Memory B cell (primary cell): ENCODE results near the gene KIF11.
"Not testable (repeated sequence)": the region's sequence is repeated elsewhere in the genome, so short reads cannot be mapped to it uniquely, and the experiment has no call there.

Experiments
- ATAC-seq: fragments of 150-1000 bp; cut with Tn5 transposase; 2 replicates; pipeline ENCODE4 v1.10.0; 2021; ENCODE audit warnings: low read depth, mild to moderate bottlenecking, moderate library complexity
- DNase-seq, 2 donors: peaks; one replicate each; pipeline ENCODE4 v3.0.0; 2022; ENCODE audit warnings: low spot score in 2 of 2
- H3K27ac Mint-ChIP-seq: one replicate; pipeline ENCODE4 v1.8.0; 2022; ENCODE audit warnings: mild to moderate bottlenecking, moderate library complexity, mixed read lengths
- H3K27me3 Mint-ChIP-seq: one replicate; pipeline ENCODE4 v1.8.0; 2022; ENCODE audit warnings: mixed read lengths
- H3K36me3 Mint-ChIP-seq: one replicate; pipeline ENCODE4 v1.8.0; 2022; ENCODE audit warnings: mild to moderate bottlenecking, mixed read lengths
- H3K4me1 Mint-ChIP-seq: one replicate; pipeline ENCODE4 v1.8.0; 2022; ENCODE audit warnings: mixed read lengths
- H3K4me3 Mint-ChIP-seq: one replicate; pipeline ENCODE4 v1.8.0; 2022; ENCODE audit warnings: mild to moderate bottlenecking, moderate library complexity, mixed read lengths
- H3K9me3 Mint-ChIP-seq: one replicate; pipeline ENCODE4 v1.8.0; 2022; ENCODE audit warnings: mixed read lengths

KIF11 gene

DNA sequence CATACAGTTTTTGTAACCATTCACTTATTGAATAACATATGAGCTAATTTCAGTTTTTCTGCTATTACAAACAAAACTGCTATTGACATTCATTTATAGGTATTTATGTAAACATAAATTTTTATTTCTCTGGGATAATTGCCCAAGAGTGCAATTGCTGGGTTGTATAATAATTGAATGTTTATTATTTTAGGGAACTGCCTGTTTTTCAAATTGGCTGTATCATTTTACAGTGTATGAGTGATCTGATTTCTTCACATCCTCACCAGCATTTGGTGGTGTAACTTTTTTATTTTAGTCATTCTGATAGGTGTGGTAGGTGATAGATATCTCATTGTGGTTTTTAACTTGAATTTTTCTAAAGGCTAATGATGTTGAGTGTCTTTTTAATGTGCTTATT is 26.4 kb downstream of the KIF11 start:
- no peaks in the 10 kb centered on the region for H3K27me3 Mint-ChIP-seq
- ATAC-seq = no peak
- H3K36me3 Mint-ChIP-seq = peaks cover 9% of the 10 kb centered on the region
- H3K4me3 Mint-ChIP-seq = no peak overlapping the region
- no peak overlapping the region for H3K27ac Mint-ChIP-seq
- H3K4me1 Mint-ChIP-seq = no peaks in the 10 kb centered on the region
- no peak for DNase-seq
- H3K9me3 Mint-ChIP-seq = peaks cover 3% of the 10 kb centered on the region

DNA sequence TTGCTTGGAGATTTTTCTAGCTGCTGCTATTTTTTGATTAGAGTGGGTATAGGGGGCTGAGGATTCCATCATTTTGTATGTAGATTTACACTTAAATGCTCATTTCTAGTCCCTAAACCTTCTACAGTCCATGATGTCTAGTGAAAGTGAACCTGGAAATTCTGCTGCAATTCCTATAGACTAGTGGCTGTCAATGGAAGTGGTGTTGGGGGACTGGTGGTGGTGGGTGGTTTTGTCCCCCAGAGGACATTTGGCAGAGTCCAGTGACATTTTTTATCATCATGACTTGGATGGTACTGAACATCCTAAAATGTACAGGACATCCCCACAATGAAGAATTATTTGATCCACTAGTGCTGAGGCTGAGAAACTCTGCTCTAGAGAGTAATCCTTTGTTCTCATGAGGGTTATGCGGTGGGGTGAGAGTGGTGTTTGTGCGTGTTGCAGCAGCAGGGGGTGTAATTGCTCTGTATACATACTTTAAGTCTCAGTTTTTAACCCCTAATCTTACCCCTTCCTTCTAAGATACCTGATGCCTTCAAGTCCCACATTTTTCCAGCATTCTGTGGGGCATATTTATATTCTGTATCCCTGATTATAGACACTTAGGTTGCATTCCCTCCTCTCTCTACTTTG is 35.0 kb downstream of the KIF11 start:
- Mint-ChIP-seq H3K27ac (no peak overlapping the region), H3K9me3 (peaks cover 2% of the 10 kb centered on the region), H3K36me3 (peaks cover 5% of the 10 kb centered on the region), H3K27me3 (no peaks in the 10 kb centered on the region), H3K4me1 (no peaks in the 10 kb centered on the region), H3K4me3 (no peak overlapping the region)
- DNase-seq (peak in 1 of 2 donors; percentile 3), ATAC-seq (peak; percentile 56)

DNA sequence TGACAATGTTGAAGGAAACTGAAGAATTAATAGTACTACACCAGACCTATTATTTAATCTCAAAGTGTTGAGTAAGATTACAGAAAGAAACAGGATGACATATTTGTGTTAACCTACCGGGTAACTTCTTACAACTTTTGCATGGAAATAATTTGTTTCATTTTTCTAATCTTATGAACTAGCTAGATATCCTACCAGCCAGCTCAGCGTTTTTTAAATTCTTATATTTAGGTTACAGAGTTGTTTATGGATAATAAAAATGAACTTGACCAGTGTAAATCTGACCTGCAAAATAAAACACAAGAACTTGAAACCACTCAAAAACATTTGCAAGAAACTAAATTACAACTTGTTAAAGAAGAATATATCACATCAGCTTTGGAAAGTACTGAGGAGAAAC is 37.0 kb downstream of the KIF11 start:
- no peak for DNase-seq
- H3K36me3 Mint-ChIP-seq = peaks cover 1% of the 10 kb centered on the region
- H3K27ac Mint-ChIP-seq = no peak overlapping the region

DNA sequence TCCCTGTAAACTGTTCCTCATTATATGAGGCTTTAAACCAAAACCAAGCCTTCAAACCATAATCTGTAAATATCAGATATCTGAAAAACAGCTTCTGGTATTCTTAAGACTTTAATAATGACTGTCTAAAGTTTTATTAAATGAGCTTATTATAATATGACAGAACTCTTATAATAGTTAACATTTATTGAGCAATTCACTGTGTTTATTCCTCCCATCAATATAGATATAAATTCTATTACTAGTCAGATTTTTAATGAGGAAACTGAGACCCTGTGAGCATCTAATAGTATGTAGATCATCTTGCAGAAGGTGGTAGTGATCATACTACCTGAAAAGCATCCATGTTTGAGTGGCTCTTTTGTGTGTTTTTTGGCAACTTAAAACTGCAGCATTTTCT is 45.1 kb downstream of the KIF11 start:
- Mint-ChIP-seq H3K36me3 (peaks cover 1% of the 10 kb centered on the region), H3K27ac (no peak overlapping the region), H3K4me3 (no peak overlapping the region), H3K9me3 (no peaks in the 10 kb centered on the region), H3K4me1 (peaks cover 3% of the 10 kb centered on the region), H3K27me3 (no peaks in the 10 kb centered on the region)
- DNase-seq (no peak), ATAC-seq (no peak)

More for the DNA sequence above, 37.0 kb downstream of the KIF11 start:
- no peak overlapping the region for H3K4me3 Mint-ChIP-seq
- H3K4me1 Mint-ChIP-seq = no peaks in the 10 kb centered on the region
- no peaks in the 10 kb centered on the region for H3K9me3 Mint-ChIP-seq
- H3K27me3 Mint-ChIP-seq = no peaks in the 10 kb centered on the region
- no peak for ATAC-seq

DNA sequence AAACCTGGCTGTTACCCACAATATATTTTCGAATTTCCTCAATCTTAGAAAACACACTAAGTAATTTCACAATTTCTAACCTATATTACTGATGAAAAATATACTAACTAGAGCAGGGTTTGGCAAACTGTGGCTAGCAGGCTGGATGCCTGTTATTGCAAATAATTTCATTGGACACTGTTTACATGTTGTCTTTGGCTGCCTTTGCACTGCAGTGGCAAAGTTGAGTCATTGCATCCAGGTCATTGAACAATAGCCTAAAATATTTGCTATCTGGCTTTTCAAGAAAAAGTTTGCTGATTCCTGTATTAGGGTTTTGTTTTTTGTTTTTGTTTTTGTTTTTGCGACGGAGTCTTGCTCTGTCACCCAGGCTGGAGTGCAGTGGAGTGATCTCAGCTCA is 47.2 kb downstream of the KIF11 start:
- DNase-seq (no peak), ATAC-seq (no peak)
- no peaks in the 10 kb centered on the region for H3K27me3 Mint-ChIP-seq
- no peak overlapping the region for H3K27ac Mint-ChIP-seq
- H3K9me3 Mint-ChIP-seq = no peaks in the 10 kb centered on the region
- no peaks in the 10 kb centered on the region for H3K36me3 Mint-ChIP-seq
- H3K4me3 Mint-ChIP-seq = no peak overlapping the region
- peaks cover 6% of the 10 kb centered on the region for H3K4me1 Mint-ChIP-seq

DNA sequence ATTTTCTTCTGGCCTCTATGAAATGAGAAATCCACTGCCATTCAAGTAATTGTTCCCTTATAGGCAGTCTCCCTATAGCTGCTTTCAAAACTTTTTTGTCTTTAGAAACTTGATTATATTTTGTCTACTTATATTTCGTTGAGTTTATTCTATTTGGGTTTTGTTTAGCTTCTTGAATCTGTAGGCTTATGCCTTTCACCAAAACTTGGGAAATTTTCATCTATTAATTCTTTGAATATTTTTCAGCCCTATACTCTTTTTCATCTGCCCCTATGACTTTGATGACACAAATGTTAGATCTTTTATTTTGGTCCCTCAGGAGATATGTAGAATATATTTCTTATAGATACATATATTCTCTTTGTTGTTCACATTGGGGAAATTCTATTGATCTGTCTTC is 48.6 kb downstream of the KIF11 start:
- H3K4me3 Mint-ChIP-seq = no peak overlapping the region
- ATAC-seq (no peak), DNase-seq (no peak)
- H3K27ac Mint-ChIP-seq = no peak overlapping the region
- H3K9me3 Mint-ChIP-seq = no peaks in the 10 kb centered on the region
- H3K36me3 Mint-ChIP-seq = no peaks in the 10 kb centered on the region
- H3K27me3 Mint-ChIP-seq = no peaks in the 10 kb centered on the region
- H3K4me1 Mint-ChIP-seq = peaks cover 6% of the 10 kb centered on the region

DNA sequence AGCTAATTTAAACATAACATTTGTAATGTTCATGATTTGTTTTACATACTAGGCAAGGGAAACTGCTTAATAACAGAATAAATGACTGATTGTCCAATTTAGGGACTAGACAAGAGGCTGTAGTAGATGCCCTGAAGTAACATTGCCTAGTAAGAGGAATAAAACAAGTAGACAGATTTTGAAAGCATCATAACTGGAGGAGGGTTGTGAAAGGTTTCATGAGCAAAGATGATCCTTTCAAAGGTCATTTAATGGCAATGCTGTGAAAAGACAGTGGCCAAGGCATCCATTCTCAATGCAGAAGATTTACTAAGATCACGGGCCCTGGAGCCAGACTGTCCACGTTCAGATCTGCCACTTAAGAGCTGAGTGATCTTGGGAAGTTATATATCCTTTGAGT is 52.0 kb downstream of the KIF11 start:
- H3K27me3 Mint-ChIP-seq = no peaks in the 10 kb centered on the region
- no peak overlapping the region for H3K4me3 Mint-ChIP-seq
- peaks cover 5% of the 10 kb centered on the region for H3K4me1 Mint-ChIP-seq
- H3K27ac Mint-ChIP-seq = no peak overlapping the region
- no peaks in the 10 kb centered on the region for H3K9me3 Mint-ChIP-seq
- DNase-seq (no peak), ATAC-seq (no peak)
- H3K36me3 Mint-ChIP-seq = peaks cover 2% of the 10 kb centered on the region

DNA sequence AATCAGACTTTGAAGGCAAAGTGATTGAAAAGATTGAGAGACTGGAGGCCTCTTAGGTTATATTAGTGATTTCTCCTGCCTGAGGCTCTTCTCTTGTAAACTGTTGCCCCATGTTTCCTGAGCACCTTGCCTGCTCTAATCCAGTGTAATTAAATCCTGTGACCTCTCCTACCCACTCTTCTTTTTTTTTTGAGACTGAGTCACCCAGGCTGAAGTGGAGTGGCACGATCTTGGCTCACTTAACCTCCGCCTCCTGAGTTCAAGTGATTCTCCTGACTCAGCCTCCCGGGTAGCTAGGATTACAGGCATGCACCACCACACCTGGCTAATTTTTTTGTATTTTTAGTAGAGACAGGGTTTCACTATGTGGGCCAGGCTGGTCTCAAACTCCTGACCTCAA is 57.9 kb downstream of the KIF11 start:
- not testable (repeated sequence) for H3K36me3 Mint-ChIP-seq, ATAC-seq, H3K27me3 Mint-ChIP-seq, H3K9me3 Mint-ChIP-seq, DNase-seq, H3K27ac Mint-ChIP-seq, H3K4me1 Mint-ChIP-seq, H3K4me3 Mint-ChIP-seq

DNA sequence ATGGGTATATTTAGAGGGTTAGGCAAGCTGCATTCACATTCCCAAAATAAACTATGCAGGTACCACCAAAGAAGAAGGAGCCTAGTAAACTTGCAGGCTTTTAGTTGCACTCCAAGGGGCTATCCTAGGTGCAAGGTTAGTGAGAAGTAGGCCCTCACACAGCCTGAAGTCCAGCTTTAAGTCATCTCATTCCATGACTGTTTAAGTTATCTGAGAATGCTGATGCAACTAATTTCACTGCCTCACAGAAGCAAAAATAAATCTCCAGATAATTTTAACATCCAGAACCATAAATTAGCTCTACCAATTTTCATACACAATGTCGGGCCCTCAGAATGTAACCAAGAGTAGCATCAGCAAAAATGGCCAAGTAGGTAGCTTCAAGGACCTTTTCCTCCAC is 62.5 kb downstream of the KIF11 start:
- Mint-ChIP-seq H3K27ac (peak overlapping the region; percentile 45), H3K27me3 (no peaks in the 10 kb centered on the region), H3K36me3 (peaks cover 3% of the 10 kb centered on the region), H3K4me3 (no peak overlapping the region), H3K9me3 (no peaks in the 10 kb centered on the region), H3K4me1 (no peaks in the 10 kb centered on the region)
- ATAC-seq (no peak), DNase-seq (no peak)

DNA sequence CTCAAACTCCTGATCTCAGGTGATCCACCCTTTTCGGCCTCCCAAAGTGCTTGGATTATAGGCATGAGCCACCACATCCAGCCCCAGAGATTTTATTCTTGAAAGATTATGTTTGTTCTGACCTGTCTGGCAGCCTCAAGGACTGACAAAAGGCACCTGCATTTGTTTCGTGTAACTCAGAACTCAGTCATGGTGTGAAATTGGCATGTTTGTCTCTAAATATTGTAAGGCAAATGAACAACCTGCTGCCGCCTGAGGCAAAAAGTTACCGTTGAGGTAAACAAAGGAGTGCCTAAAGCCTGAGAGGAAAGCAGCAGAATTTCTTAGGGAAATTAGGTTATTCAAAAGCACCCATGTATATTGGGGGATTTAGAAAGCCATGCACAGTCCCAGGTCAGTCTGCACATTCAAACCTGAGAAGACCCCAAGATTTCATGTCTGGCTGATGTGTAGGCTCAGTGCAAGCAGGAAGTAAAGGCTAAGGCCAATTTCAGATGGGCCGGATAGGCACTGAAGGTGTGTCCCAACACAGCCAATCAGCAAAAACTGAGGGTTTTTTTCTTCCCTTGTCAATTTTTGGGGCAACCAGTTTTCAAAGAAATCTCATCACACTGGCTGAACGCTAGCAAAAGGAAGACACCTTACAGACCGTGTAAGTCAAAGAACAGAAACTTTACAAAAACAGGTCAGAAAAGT is 63.5 kb downstream of the KIF11 start:
- Mint-ChIP-seq H3K27ac (no peak overlapping the region), H3K36me3 (peaks cover 3% of the 10 kb centered on the region), H3K27me3 (no peaks in the 10 kb centered on the region), H3K4me3 (no peak overlapping the region), H3K9me3 (peaks cover 2% of the 10 kb centered on the region), H3K4me1 (no peaks in the 10 kb centered on the region)
- no peak for ATAC-seq
- no peak for DNase-seq

DNA sequence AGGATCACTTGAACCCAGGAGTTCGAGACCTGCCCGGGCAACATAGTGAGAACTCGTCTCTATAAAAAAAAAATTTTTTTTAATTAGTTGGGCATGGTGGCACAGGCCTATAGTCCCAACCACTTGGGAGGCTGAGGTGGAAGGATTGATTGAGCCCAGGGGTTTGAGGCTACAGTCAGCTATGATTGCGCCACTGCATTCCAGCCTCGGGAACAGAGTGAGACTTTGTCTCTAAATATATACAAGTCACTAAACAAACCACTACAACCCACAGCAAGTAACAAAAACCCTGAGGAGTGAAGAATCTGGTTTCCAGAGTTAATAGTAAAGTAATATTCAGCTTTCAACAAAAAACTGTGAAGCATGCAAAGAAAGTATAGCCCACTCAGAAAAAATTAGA is 64.1 kb downstream of the KIF11 start:
- Mint-ChIP-seq H3K27ac (no peak overlapping the region), H3K9me3 (peaks cover 3% of the 10 kb centered on the region), H3K4me1 (no peaks in the 10 kb centered on the region), H3K36me3 (peaks cover 3% of the 10 kb centered on the region), H3K27me3 (no peaks in the 10 kb centered on the region), H3K4me3 (no peak overlapping the region)
- DNase-seq (no peak), ATAC-seq (no peak)

DNA sequence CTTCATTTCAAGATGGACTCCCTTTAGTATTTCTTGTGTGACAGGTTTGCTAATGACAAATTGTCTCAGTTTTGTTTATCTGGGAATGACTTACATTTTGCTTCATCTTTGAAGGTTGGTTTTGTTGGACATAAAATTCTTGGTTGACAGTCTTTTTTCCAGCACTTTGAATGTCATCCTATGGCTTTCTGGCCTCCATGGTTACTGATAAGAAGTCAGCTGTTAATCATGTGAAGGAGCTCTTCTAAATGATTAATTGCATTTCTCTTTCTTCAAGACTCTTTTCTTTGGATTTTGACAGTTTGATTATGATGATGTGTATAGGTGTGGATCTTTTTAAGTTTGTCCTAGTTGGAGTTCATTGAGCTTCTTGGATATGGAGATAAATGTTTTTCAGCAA is 69.9 kb downstream of the KIF11 start:
- no peak for DNase-seq
- no peak overlapping the region for H3K27ac Mint-ChIP-seq
- ATAC-seq = no peak
- peaks cover 6% of the 10 kb centered on the region for H3K36me3 Mint-ChIP-seq
- no peaks in the 10 kb centered on the region for H3K27me3 Mint-ChIP-seq
- peaks cover 10% of the 10 kb centered on the region for H3K9me3 Mint-ChIP-seq
- H3K4me1 Mint-ChIP-seq = no peaks in the 10 kb centered on the region
- no peak overlapping the region for H3K4me3 Mint-ChIP-seq

DNA sequence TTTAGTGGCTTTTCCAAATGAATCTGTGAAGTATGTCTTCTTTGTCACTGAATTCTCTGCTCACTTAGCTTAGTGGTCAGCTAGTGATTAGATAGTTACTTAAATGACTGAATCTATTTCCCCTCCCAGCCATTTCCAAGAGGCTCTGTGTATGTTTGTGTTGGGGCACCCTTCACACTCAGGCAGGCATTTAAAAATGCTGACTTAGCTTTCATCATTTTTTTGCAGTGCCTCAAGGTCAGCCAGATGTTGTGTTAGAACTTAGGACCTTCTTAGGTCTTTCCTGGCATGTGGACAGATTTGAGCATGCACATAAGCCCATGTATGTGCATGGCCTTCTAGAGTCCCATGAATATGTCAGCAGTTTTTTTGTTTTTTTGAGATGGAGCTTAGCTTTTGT is 71.4 kb downstream of the KIF11 start:
- no peak for ATAC-seq
- Mint-ChIP-seq H3K4me3 (no peak overlapping the region), H3K4me1 (no peaks in the 10 kb centered on the region), H3K36me3 (peaks cover 4% of the 10 kb centered on the region), H3K9me3 (peaks cover 10% of the 10 kb centered on the region), H3K27me3 (no peaks in the 10 kb centered on the region), H3K27ac (no peak overlapping the region)
- no peak for DNase-seq

DNA sequence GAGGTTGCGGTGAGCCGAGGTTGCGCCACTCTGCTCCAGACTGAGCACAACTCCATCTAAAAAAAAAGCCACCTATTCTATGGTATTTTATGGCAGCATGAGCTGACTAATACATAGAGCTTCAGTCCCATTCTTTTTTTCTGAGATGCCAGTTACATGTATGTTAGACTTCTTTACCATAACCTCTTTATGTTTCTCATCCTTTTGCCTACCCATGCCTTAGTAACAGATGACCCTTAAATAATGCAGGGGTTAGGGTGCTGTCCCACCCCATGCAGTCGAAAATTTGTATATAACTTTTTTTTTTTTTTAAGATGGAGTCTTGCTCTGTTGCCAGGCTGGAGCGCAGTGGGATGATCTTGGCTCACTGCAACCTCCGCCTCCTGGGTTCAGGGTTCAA is 74.1 kb downstream of the KIF11 start:
- no peaks in the 10 kb centered on the region for H3K4me1 Mint-ChIP-seq

DNA sequence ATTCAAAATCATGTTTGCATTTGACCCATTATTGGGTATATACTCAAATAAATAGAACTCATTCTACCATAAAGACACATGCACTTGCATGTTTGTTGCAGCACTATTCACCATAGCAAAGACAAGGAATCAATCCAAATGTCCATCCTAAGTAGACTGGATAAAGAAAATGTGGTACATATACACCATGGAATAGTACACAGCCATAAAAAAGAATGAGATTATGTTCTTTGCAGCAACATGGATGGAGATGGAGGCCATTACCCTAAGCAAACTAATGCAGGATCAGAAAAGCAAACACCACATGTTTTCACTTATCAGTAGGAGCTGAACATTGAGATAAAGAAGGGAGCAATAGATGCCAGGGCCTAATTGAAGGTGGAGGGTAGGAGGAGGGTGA is 84.8 kb downstream of the KIF11 start:
- Mint-ChIP-seq H3K36me3 (peaks cover 8% of the 10 kb centered on the region), H3K27ac (no peak overlapping the region), H3K4me1 (peaks cover 8% of the 10 kb centered on the region), H3K4me3 (no peak overlapping the region), H3K9me3 (peaks cover 2% of the 10 kb centered on the region), H3K27me3 (no peaks in the 10 kb centered on the region)
- ATAC-seq (no peak), DNase-seq (no peak)

More for the DNA sequence above, 74.1 kb downstream of the KIF11 start:
- H3K27ac Mint-ChIP-seq = no peak overlapping the region
- ATAC-seq (no peak), DNase-seq (no peak)
- no peaks in the 10 kb centered on the region for H3K27me3 Mint-ChIP-seq
- peaks cover 6% of the 10 kb centered on the region for H3K9me3 Mint-ChIP-seq
- H3K36me3 Mint-ChIP-seq = peaks cover 4% of the 10 kb centered on the region
- H3K4me3 Mint-ChIP-seq = no peak overlapping the region
